GM12878 (cell line): Measurements from ENCODE around the gene TBCD. TPM values are rescaled to one million over a fixed set of nuclear protein-coding genes. Genes with fewer than 3 reads are reported as not detected.

Experiments
- ATAC-seq: fragments of 200-7000 bp; cut with Tn5 transposase; 3 replicates; pipeline ENCODE4 v1.9.1; 2020; ENCODE audit warnings: mild to moderate bottlenecking, moderate library complexity
- BruUV-seq: library from RNA; stranded (reverse); fragments of 400-500 nt; replicated peaks from 2 replicates; lab custom pipeline; 2021; lab: Mats Ljungman, UMichigan
- CTCF ChIA-PET: fragments of 300-600 bp; sonication (Branson Sonifier 250); formaldehyde crosslinking; extraction: SDS; loops from one replicate; lab custom pipeline; 2021; ENCODE audit warnings: inconsistent platforms; lab: Yijun Ruan, JAX
- POLR2A ChIA-PET: fragments of 350-600 bp; formaldehyde crosslinking; extraction: SDS; loops from one replicate; lab custom pipeline; 2021; ENCODE audit warnings: inconsistent platforms; lab: Charles Lee
- RAD21 ChIA-PET: fragments of 300-600 bp; sonication (Branson Sonifier 250); formaldehyde crosslinking; loops from one replicate; lab custom pipeline; 2023; ENCODE audit warnings: antibody characterized with exemption; ENCODE audit not compliant: unreplicated experiment; lab: Charles Lee
- SMC1A ChIA-PET: fragments of 300-600 bp; sonication (Branson Sonifier 250); formaldehyde crosslinking; loops from one replicate; lab custom pipeline; 2023; ENCODE audit not compliant: unreplicated experiment, uncharacterized antibody; lab: Charles Lee
- DNase-seq: peaks from one replicate; pipeline ENCODE4 v3.0.0-alpha.2; 2011; ENCODE audit warnings: low read depth, low spot score
- FAIRE-seq: peaks from 3 replicates; lab custom pipeline; 2011; peaks lifted over from hg19 to GRCh38; lab: Jason Lieb, UNC
- H2AFZ ChIP-seq: 2 replicates; pipeline ENCODE4 v1.6.0; 2011; ENCODE audit warnings: low read depth, low read length, control low read depth; ENCODE audit not compliant: control insufficient read depth
- H3K27ac ChIP-seq: 2 replicates; pipeline ENCODE4 v1.5.1; 2011; ENCODE audit warnings: control low read depth; ENCODE audit not compliant: control insufficient read depth, insufficient read depth
- H3K27me3 ChIP-seq, 2 experiments: replicated peaks in 1 of 2; 2 replicates each; pipeline versions ENCODE4 v1.6.0 to v1.6.1; 2011; ENCODE audit warnings: low read length in 1 of 2; ENCODE audit not compliant: control insufficient read depth in 2 of 2, insufficient read depth in 2 of 2
- H3K36me3 ChIP-seq, 2 experiments: 2 replicates each; pipeline ENCODE4 v1.5.1; 2011; ENCODE audit warnings: low read length in 1 of 2; ENCODE audit not compliant: control insufficient read depth in 2 of 2, insufficient read depth in 2 of 2
- H3K4me1 ChIP-seq: 2 replicates; pipeline ENCODE4 v1.6.1; 2011; ENCODE audit warnings: mild to moderate bottlenecking, low read length, moderate library complexity, mixed read lengths; ENCODE audit not compliant: control insufficient read depth, insufficient read depth
- H3K4me2 ChIP-seq: 2 replicates; pipeline ENCODE4 v1.6.0; 2011; ENCODE audit warnings: control low read depth; ENCODE audit not compliant: control insufficient read depth, insufficient read depth
- H3K4me3 ChIP-seq: fragments of 200-600 bp; sonication (generic); 2 replicates; pipeline ENCODE4 v1.5.1; 2016
- H3K79me2 ChIP-seq: 2 replicates; pipeline ENCODE4 v1.6.0; 2011; ENCODE audit warnings: low read length; ENCODE audit not compliant: control insufficient read depth, insufficient read depth
- H3K9ac ChIP-seq: 2 replicates; pipeline ENCODE4 v1.8.0; 2011; ENCODE audit warnings: low read length, control low read depth, mixed read lengths; ENCODE audit not compliant: control insufficient read depth, insufficient read depth
- H3K9me3 ChIP-seq: replicated peaks from 3 replicates; pipeline ENCODE4 v1.5.1; 2011; ENCODE audit warnings: mild to moderate bottlenecking, low read length; ENCODE audit not compliant: control insufficient read depth, insufficient read depth
- H4K20me1 ChIP-seq: 2 replicates; pipeline ENCODE4 v1.6.0; 2011; ENCODE audit not compliant: control insufficient read depth, insufficient read depth
- ATF3 ChIP-seq: IDR thresholded peaks from 2 replicates; pipeline ENCODE4 v1.6.1; 2011; ENCODE audit warnings: low read depth, mild to moderate bottlenecking, low read length, moderate library complexity, borderline replicate concordance; ENCODE audit errors: extremely low read depth
- CEBPB ChIP-seq, 2 experiments: fragments of 150-350 bp in 1 of 2; IDR thresholded peaks; 2 replicates each; pipeline ENCODE4 v1.6.1; 2012 to 2014; ENCODE audit warnings: low read depth in 2 of 2, low read length in 2 of 2, borderline replicate concordance in 1 of 2, inconsistent platforms in 1 of 2
- CREB1 ChIP-seq: IDR thresholded peaks from 2 replicates; pipeline ENCODE4 v1.6.1; 2012; ENCODE audit warnings: low read depth, mild to moderate bottlenecking, inconsistent platforms
- DPF2 ChIP-seq: fragments of 450-650 bp; IDR thresholded peaks from 2 replicates; pipeline ENCODE4 v1.6.1; 2017; ENCODE audit warnings: mild to moderate bottlenecking
- ESRRA ChIP-seq: IDR thresholded peaks from 2 replicates; pipeline ENCODE4 v1.6.1; 2012; ENCODE audit warnings: mild to moderate bottlenecking, low read length, improper control_type of control experiment
- HSF1 ChIP-seq: fragments of 150-350 bp; IDR thresholded peaks from 2 replicates; pipeline ENCODE4 v1.6.1; 2014; ENCODE audit warnings: mild to moderate bottlenecking, low read depth, low read length
- JUNB ChIP-seq: IDR thresholded peaks from 2 replicates; pipeline ENCODE4 v1.6.1; 2016; ENCODE audit warnings: antibody characterized with exemption, mild to moderate bottlenecking
- LARP7 ChIP-seq: fragments of 450-650 bp; IDR thresholded peaks from 2 replicates; pipeline ENCODE4 v1.6.1; 2017; ENCODE audit warnings: mild to moderate bottlenecking
- MXI1 ChIP-seq: fragments of 150-350 bp; IDR thresholded peaks from 2 replicates; pipeline ENCODE4 v1.6.1; 2011; ENCODE audit warnings: low read depth, mild to moderate bottlenecking, inconsistent platforms, low read length, improper control_type of control experiment
- MYB ChIP-seq: fragments of 150-350 bp; IDR thresholded peaks from 2 replicates; pipeline ENCODE4 v1.6.1; 2014; ENCODE audit warnings: mild to moderate bottlenecking, low read depth, low read length, borderline replicate concordance
- NFYA ChIP-seq: IDR thresholded peaks from 2 replicates; pipeline ENCODE4 v1.6.1; 2011; ENCODE audit warnings: low read depth, mild to moderate bottlenecking, low read length, improper control_type of control experiment, borderline replicate concordance
- NR2C2 ChIP-seq: IDR thresholded peaks from 2 replicates; pipeline ENCODE4 v1.6.1; 2011; ENCODE audit warnings: borderline replicate concordance, low read depth; ENCODE audit not compliant: control insufficient read depth, insufficient read length
- PKNOX1 ChIP-seq: fragments of 450-650 bp; IDR thresholded peaks from 2 replicates; pipeline ENCODE4 v1.6.1; 2016; ENCODE audit warnings: mild to moderate bottlenecking
- RBBP5 ChIP-seq: fragments of 200-600 bp; sonication (generic); conservative IDR thresholded peaks from 2 replicates; pipeline ENCODE4 v1.6.1; 2016
- RELA ChIP-seq: fragments of 450-650 bp; IDR thresholded peaks from 2 replicates; pipeline ENCODE4 v1.8.0; 2014; ENCODE audit warnings: borderline replicate concordance; ENCODE audit not compliant: partially characterized antibody
- SMARCA5 ChIP-seq: fragments of 450-650 bp; IDR thresholded peaks from 2 replicates; pipeline ENCODE4 v1.6.1; 2017; ENCODE audit warnings: mild to moderate bottlenecking
- SP1 ChIP-seq: IDR thresholded peaks from one replicate; pipeline ENCODE4 v1.6.1; 2011; ENCODE audit warnings: low read depth, low read length
- SREBF2 ChIP-seq: IDR thresholded peaks from 2 replicates; pipeline ENCODE4 v1.6.1; 2012; ENCODE audit warnings: mild to moderate bottlenecking, low read length
- ZNF24 ChIP-seq: fragments of 450-650 bp; IDR thresholded peaks from 2 replicates; pipeline ENCODE4 v1.6.1; 2017; ENCODE audit warnings: antibody characterized with exemption, mild to moderate bottlenecking
- WGBS: methylation state at CpG from one replicate; pipeline ENCODE4 v1.1.6; 2016; ENCODE audit warnings: low lambda C conversion rate; ENCODE audit not compliant: insufficient replicate concordance, insufficient coverage; ENCODE audit errors: missing lambda C conversion rate; 5-methylcytosine and 5-hydroxymethylcytosine counted together
- in situ Hi-C: fragments of 300-500 bp; cut with MboI; formaldehyde crosslinking; loops from 9 replicates; pipeline ENCODE4 v1.14.3; 2018; ENCODE audit warnings: mixed read lengths
- intact Hi-C: fragments of 100-400 bp; cut with micrococcal nuclease; formaldehyde crosslinking; loops from one replicate; pipeline ENCODE4 v1.14.2; 2022; ENCODE audit not compliant: unreplicated experiment
- polyA plus RNA-seq, 11 experiments: library from polyadenylated mRNA; depleted of rRNA in 4 of 11; unstranded in 6 of 11; stranded (reverse) in 5 of 11; fragments of >200 nt; fragmentation: Nextera tagmentation in 4 of 11; fragmentation: Illumina TruSeq in 1 of 11; extraction: Ambion mirVana in 4 of 11; extraction: Trizol in 1 of 11; gene quantifications; 1 replicate in 1 of 11; 2 replicates in 10 of 11; pipeline versions ENCODE4 v1.2.1 to v1.2.3, GENCODE V29; 2011 to 2016; ENCODE audit warnings: inconsistent platforms in 2 of 11, missing spikeins in 2 of 11, low read depth in 1 of 11
- total RNA-seq, 4 experiments: library from RNA; depleted of rRNA in 3 of 4; stranded (reverse); fragments of >200 nt in 3 of 4; fragmentation: Illumina TruSeq in 1 of 4; extraction: Trizol in 1 of 4; gene quantifications; 2 replicates each; pipeline versions ENCODE4 v1.2.1 to v1.2.3, GENCODE V29; 2013 to 2021

The TBCD gene
- total and polyA plus RNA-seq, 10 of the 15 experiments (the other 5 are each of a cell fraction or from before 2014, with no cell fraction given): 10.3 to 114 (median 52.4) TPM

GRCh38 chr17:82846061-82846691, 94.3 kb downstream of the TBCD start:
- ATAC-seq (no peak), FAIRE-seq (no peak), DNase-seq (no peak)
- no peak overlapping the region for H3K27ac ChIP-seq
- H3K9me3 ChIP-seq: no peaks in the 10 kb centered on the region
- no peak overlapping the region for H2AFZ ChIP-seq
- ChIA-PET POLR2A (no interaction called here), RAD21 (no interaction called here), SMC1A (no interaction called here), CTCF (no interaction called here)
- BruUV-seq: no TSS peak
- no peaks in the 10 kb centered on the region for H3K79me2 ChIP-seq
- H3K9ac ChIP-seq: no peak overlapping the region
- H3K36me3 ChIP-seq: peaks cover 0 to 2% of the 10 kb centered on the region in 2 experiments; a peak in 2 of 4 replicates
- no peak for TF ChIP-seq CEBPB (IDR thresholded peaks at IDR 0.05; ENCODE audit: borderline replicate concordance in 1 of 2, low read depth in 2 of 2, low read length in 2 of 2)
- no peak for TF ChIP-seq LARP7
- TF ChIP-seq CREB1: no peak
- TF ChIP-seq DPF2: no peak
- TF ChIP-seq ATF3: no peak
- TF ChIP-seq HSF1: no peak
- no peak for TF ChIP-seq ZNF24
- no peak for TF ChIP-seq JUNB
- no peak for TF ChIP-seq RELA
- TF ChIP-seq SREBF2: no peak
- TF ChIP-seq RBBP5: no peak
- TF ChIP-seq ESRRA: no peak
- no peak for TF ChIP-seq SMARCA5
- TF ChIP-seq MXI1: no peak
- no peak for TF ChIP-seq SP1
- no peak for TF ChIP-seq MYB
- no peak for TF ChIP-seq NR2C2
- no peak for TF ChIP-seq PKNOX1
- no peak for TF ChIP-seq NFYA
- intact Hi-C loops: no loop called here
- H3K27me3 ChIP-seq: no peaks in the 10 kb centered on the region
- 90% methylated on average over 25 of the region's 25 CpGs for WGBS
- in situ Hi-C loops: no loop called here
- no peak overlapping the region for H3K4me3 ChIP-seq
- peaks cover 20% of the 10 kb centered on the region for H3K4me1 ChIP-seq
- no peaks in the 10 kb centered on the region for H4K20me1 ChIP-seq
- H3K4me2 ChIP-seq: no peak overlapping the region
